ENCODE measurements around the gene RAE1.

- TF ChIP-seq CTCF (IDR thresholded peaks at IDR 0.05; ENCODE audit: extremely low read depth in 1 of 2, insufficient read depth in 1 of 2, low read depth in 1 of 2, low read length in 2 of 2), result no peak
- no peak for TF ChIP-seq FOS (IDR thresholded peaks at IDR 0.05; ENCODE audit: borderline replicate concordance, insufficient read depth, low read length)
- TF ChIP-seq POLR2A (IDR thresholded peaks at IDR 0.05; ENCODE audit: low read depth, low read length), result no peak
Measured at GRCh38 chr20:57341663-57342062, 9.4 kb upstream of the RAE1 start.
